Measurements from ENCODE around the gene RASA4B. TPM values are rescaled to one million over a fixed set of nuclear protein-coding genes. Genes with fewer than 3 reads are reported as not detected.

RASA4B gene
- total and polyA plus RNA-seq, 9 of the 15 experiments (the other 6 are each of a cell fraction or from before 2014, with no cell fraction given): 0.01 to 2.9 (median 1.5) TPM; not detected in 1

DNA sequence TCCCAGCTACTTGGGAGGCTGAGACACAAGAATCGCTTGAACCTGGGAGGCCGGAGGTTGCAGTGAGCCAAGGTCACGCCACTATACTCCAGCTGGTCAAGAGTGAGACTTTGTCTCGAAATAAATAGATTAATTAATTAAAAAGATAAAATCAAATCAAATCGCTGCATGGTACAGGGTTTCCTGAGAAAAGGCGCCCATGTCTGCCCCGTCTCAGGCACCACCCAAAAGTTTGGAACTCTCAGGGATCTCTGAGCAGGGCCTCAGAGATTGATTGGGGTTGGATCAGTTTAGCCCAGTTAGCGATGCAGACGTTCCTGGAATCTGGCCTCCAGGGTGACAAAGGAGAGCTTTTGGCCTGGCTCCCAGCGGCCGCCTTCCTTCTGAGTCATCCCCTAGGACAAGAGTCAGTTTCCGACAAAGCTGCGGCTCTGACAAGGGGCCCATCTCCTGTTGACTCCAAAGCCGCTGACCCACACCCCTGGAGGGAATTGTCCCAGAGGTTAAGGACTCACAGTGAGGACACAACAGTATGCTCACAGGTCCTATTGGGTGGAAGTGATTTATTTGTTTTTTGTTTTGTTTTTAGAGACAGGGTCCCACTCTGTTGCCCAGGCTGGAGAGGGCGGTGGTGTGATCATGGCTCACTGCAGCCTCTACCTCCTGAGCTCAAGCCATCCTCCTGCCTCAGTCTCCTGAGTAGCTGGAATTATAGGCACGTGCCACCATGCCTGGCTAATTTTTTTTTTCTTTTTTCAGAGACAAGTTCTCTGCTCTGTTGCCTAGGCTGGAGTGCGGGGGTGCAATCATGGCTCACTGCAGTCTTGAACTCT, 77.4 kb downstream of the RASA4B start (continued):
- TF ChIP-seq, protein P1, sequence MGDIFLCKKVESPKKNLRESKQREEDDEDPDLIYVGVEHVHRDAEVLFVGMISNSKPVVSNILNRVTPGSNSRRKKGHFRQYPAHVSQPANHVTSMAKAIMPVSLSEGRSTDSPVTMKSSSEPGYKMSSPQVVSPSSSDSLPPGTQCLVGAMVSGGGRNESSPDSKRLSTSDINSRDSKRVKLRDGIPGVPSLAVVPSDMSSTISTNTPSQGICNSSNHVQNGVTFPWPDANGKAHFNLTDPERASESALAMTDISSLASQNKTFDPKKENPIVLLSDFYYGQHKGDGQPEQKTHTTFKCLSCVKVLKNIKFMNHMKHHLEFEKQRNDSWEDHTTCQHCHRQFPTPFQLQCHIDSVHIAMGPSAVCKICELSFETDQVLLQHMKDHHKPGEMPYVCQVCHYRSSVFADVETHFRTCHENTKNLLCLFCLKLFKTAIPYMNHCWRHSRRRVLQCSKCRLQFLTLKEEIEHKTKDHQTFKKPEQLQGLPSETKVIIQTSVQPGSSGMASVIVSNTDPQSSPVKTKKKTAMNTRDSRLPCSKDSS (IDR thresholded peaks at IDR 0.05; ENCODE audit: low read depth, partially characterized antibody): no peak
- no peak for TF ChIP-seq MECOM (CRISPR knock-in tag; IDR thresholded peaks at IDR 0.05)
- TF ChIP-seq PHB2 (IDR thresholded peaks at IDR 0.05; ENCODE audit: low read depth): no peak
- peak; percentile 48; the same call in 1 of the 2 replicates for TF ChIP-seq ZBTB7A (IDR thresholded peaks at IDR 0.05; ENCODE audit: borderline replicate concordance, control insufficient read depth, low read depth, low read length)
- no peak for TF ChIP-seq GATA2 (CRISPR knock-in tag; IDR thresholded peaks at IDR 0.05)
- no peak for TF ChIP-seq RBM25 (IDR thresholded peaks at IDR 0.05; ENCODE audit: low read depth, low read length, severe bottlenecking)
- TF ChIP-seq EP300 (IDR thresholded peaks at IDR 0.05; ENCODE audit: low read length): peak; percentile 40; the same call in 1 of the 2 replicates
- peak; percentile 64 for TF ChIP-seq ZNF121 (CRISPR knock-in tag; conservative IDR thresholded peaks at IDR 0.05)
- no peak for TF ChIP-seq HEY1 (CRISPR knock-in tag; IDR thresholded peaks at IDR 0.05; ENCODE audit: borderline replicate concordance)
- TF ChIP-seq STAT5A (IDR thresholded peaks at IDR 0.05; ENCODE audit: borderline replicate concordance, low read length): no peak
- no peak for TF ChIP-seq GATAD2B (IDR thresholded peaks at IDR 0.05; ENCODE audit: borderline replicate concordance)
- TF ChIP-seq, protein P2, sequence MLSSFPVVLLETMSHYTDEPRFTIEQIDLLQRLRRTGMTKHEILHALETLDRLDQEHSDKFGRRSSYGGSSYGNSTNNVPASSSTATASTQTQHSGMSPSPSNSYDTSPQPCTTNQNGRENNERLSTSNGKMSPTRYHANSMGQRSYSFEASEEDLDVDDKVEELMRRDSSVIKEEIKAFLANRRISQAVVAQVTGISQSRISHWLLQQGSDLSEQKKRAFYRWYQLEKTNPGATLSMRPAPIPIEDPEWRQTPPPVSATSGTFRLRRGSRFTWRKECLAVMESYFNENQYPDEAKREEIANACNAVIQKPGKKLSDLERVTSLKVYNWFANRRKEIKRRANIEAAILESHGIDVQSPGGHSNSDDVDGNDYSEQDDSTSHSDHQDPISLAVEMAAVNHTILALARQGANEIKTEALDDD (IDR thresholded peaks at IDR 0.05): no peak
- TF ChIP-seq, protein P3, sequence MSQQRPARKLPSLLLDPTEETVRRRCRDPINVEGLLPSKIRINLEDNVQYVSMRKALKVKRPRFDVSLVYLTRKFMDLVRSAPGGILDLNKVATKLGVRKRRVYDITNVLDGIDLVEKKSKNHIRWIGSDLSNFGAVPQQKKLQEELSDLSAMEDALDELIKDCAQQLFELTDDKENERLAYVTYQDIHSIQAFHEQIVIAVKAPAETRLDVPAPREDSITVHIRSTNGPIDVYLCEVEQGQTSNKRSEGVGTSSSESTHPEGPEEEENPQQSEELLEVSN (IDR thresholded peaks at IDR 0.05; ENCODE audit: borderline replicate concordance in 1 of 2, extremely low read depth in 1 of 2, insufficient read depth in 1 of 2, insufficient read length in 1 of 2, low read depth in 1 of 2, low read length in 1 of 2, poor library complexity in 1 of 2, severe bottlenecking in 1 of 2): no peak
- TF ChIP-seq CCNT2 (IDR thresholded peaks at IDR 0.05; ENCODE audit: borderline replicate concordance, extremely low read depth, insufficient read length, low read depth, low read length): no peak
- no peak for TF ChIP-seq ZFPM2 (CRISPR knock-in tag; IDR thresholded peaks at IDR 0.05)
- no peak for TF ChIP-seq SNRNP70 (optimal IDR thresholded peaks at IDR 0.05; ENCODE audit: low read depth, low read length)
- TF ChIP-seq RFX5 (IDR thresholded peaks at IDR 0.05; ENCODE audit: low read depth, low read length): no peak
- TF ChIP-seq ARNT (IDR thresholded peaks at IDR 0.05): no peak
- TF ChIP-seq GABPA (tag; conservative IDR thresholded peaks at IDR 0.05; ENCODE audit: low read depth): no peak
- no peak for TF ChIP-seq ZNF274 (IDR thresholded peaks at IDR 0.05; ENCODE audit: borderline replicate concordance, low read depth, low read length)
